Choroid plexus epithelial cell (primary cell): ENCODE results near the gene CKAP4.
A peak's percentile ranks its signal among the peaks of the same experiment; 100 is the strongest.

Experiments used
- DNase-seq: peaks from one replicate; pipeline ENCODE4 v3.0.0-alpha.2; 2010; ENCODE audit warnings: low read depth
- H3K4me3 ChIP-seq: 2 replicates; pipeline ENCODE4 v1.5.1; 2011; ENCODE audit warnings: low read depth, mild to moderate bottlenecking, control low read depth, low read length, moderate library complexity
- CTCF ChIP-seq: conservative IDR thresholded peaks from 2 replicates; pipeline ENCODE4 v1.5.1; 2011; ENCODE audit warnings: low read depth, mild to moderate bottlenecking, control low read depth, inconsistent platforms, low read length, moderate library complexity

CKAP4 gene

GRCh38 chr12:106251631-106252455, 4.0 kb upstream of the CKAP4 start:
- no peak overlapping the region for H3K4me3 ChIP-seq
- TF ChIP-seq CTCF, result peak; percentile 26
- peak; percentile 48 for DNase-seq

- no peak for DNase-seq
- no peak overlapping the region for H3K4me3 ChIP-seq
- TF ChIP-seq CTCF, result no peak
These were observed 1.8 kb upstream of the CKAP4 start for GRCh38 chr12:106249411-106250135.

- no peak for TF ChIP-seq CTCF
- DNase-seq, result peak; percentile 54
- H3K4me3 ChIP-seq, result peak overlapping the region; percentile 93
These were observed 1.1 kb upstream of the CKAP4 start for GRCh38 chr12:106248846-106249371.

- peak overlapping the region; percentile 93 for H3K4me3 ChIP-seq
- TF ChIP-seq CTCF, result no peak
- DNase-seq, result peak; percentile 80
These were observed 559 bp upstream of the CKAP4 start for GRCh38 chr12:106248312-106248845.

- TF ChIP-seq CTCF, result peak; percentile 18
These were observed 738 bp downstream of the CKAP4 start for GRCh38 chr12:106246891-106247673.

GRCh38 chr12:106245767-106246166, 2.1 kb downstream of the CKAP4 start:
- no peak for TF ChIP-seq CTCF
- DNase-seq, result peak; percentile 82
- peak overlapping the region; percentile 93 for H3K4me3 ChIP-seq

More at GRCh38 chr12:106246891-106247673, 738 bp downstream of the CKAP4 start:
- peak; percentile 70 for DNase-seq
- H3K4me3 ChIP-seq, result peak overlapping the region; percentile 93
